Amniotic stem cell (primary cell): ENCODE results near the gene PDXDC1.
"Not testable (repeated sequence)": the region's sequence is repeated elsewhere in the genome, so short reads cannot be mapped to it uniquely, and the experiment has no call there.

Experiments used
- DNase-seq: peaks from one replicate; lab custom pipeline; 2025; lab: John Stamatoyannopoulos, UW

PDXDC1 gene

GRCh38 chr16:14974656-14975417, at the start of gene PDXDC1:
Gene PDXDC1 (plus strand): TSS chr16:14975026. CDS start chr16:14975200, 174 bp downstream.
- peak; percentile 86 for DNase-seq

- not testable (repeated sequence) for DNase-seq
Observed at GRCh38 chr16:14928064-14928714, 46.6 kb upstream of the PDXDC1 start.

- not testable (repeated sequence) for DNase-seq
Observed at GRCh38 chr16:14929176-14929575, 45.6 kb upstream of the PDXDC1 start.

GRCh38 chr16:14930246-14930645, 44.6 kb upstream of the PDXDC1 start:
- not testable (repeated sequence) for DNase-seq

GRCh38 chr16:14930971-14931370, 43.9 kb upstream of the PDXDC1 start:
- DNase-seq: not testable (repeated sequence)

- DNase-seq: not testable (repeated sequence)
Observed at GRCh38 chr16:14932581-14933375, 42.0 kb upstream of the PDXDC1 start.

- DNase-seq: not testable (repeated sequence)
Observed at GRCh38 chr16:14937143-14937542, 37.7 kb upstream of the PDXDC1 start, which contains the start of gene NPIPA1. Gene NPIPA1 (plus strand): TSS chr16:14937443. CDS start chr16:14937443, 0 bp downstream.

- DNase-seq: not testable (repeated sequence)
Observed at GRCh38 chr16:14937994-14938393, 36.8 kb upstream of the PDXDC1 start.

GRCh38 chr16:14942686-14943085, 32.1 kb upstream of the PDXDC1 start:
- not testable (repeated sequence) for DNase-seq

- no peak for DNase-seq
Observed at GRCh38 chr16:14955546-14956231, 19.1 kb upstream of the PDXDC1 start.

- DNase-seq: no peak
Observed at GRCh38 chr16:14957576-14958322, 17.1 kb upstream of the PDXDC1 start.

- no peak for DNase-seq
Observed at GRCh38 chr16:14958323-14958600, 16.6 kb upstream of the PDXDC1 start.

GRCh38 chr16:14958970-14959369, 15.9 kb upstream of the PDXDC1 start:
- DNase-seq: no peak

GRCh38 chr16:14961405-14962186, 13.2 kb upstream of the PDXDC1 start:
- DNase-seq: no peak

GRCh38 chr16:14963281-14964173, 11.3 kb upstream of the PDXDC1 start:
- DNase-seq: no peak

- DNase-seq: no peak
Observed at GRCh38 chr16:14965328-14965727, 9.5 kb upstream of the PDXDC1 start.

- DNase-seq: not testable (repeated sequence)
Observed at GRCh38 chr16:14969795-14970194, 5.0 kb upstream of the PDXDC1 start.

- not testable (repeated sequence) for DNase-seq
Observed at GRCh38 chr16:14971621-14972228, 3.1 kb upstream of the PDXDC1 start.

GRCh38 chr16:14973785-14974322, 972 bp upstream of the PDXDC1 start:
- not testable (repeated sequence) for DNase-seq
